ENCODE measurements around the gene SH3PXD2A. TPM values are rescaled to one million over a fixed set of nuclear protein-coding genes. Genes with fewer than 3 reads are reported as not detected.

The SH3PXD2A gene
- total and polyA plus RNA-seq, 10 of the 15 experiments (the other 5 are each of a cell fraction or from before 2014, with no cell fraction given), result 0.63 to 14.0 (median 4.4) TPM

GRCh38 chr10:103605359-103606096 lies 249.8 kb downstream of the SH3PXD2A start:
- intact Hi-C loops (cut with micrococcal nuclease; ENCODE audit: unreplicated experiment), result loop anchor here (1.0 kb wide), 1 partner anchor 81 kb away; no protein-coding TSS in a partner anchor
- no peak overlapping the region for H3K27ac ChIP-seq (ENCODE audit: control insufficient read depth, insufficient read depth)
- no peaks in the 10 kb centered on the region for H3K4me1 ChIP-seq (ENCODE audit: control insufficient read depth, insufficient read depth, low read length)
- 74% methylated on average over 12 of the region's 12 CpGs for WGBS (ENCODE audit: insufficient coverage, insufficient replicate concordance, low lambda C conversion rate, missing lambda C conversion rate)
- BruUV-seq (replicated peaks), result no TSS peak
- ChIA-PET SMC1A (ENCODE audit: uncharacterized antibody, unreplicated experiment) (interaction anchor here (1.1 to 2.1 kb wide), 3 partner anchors 74 to 84 kb away, joined by 4 to 19 read pairs (median 7); no protein-coding TSS in a partner anchor), CTCF (interaction anchor here (0.7 to 2.9 kb wide), 10 partner anchors 12 to 107 kb away, joined by 3 to 61 read pairs (median 4); no protein-coding TSS in a partner anchor), RAD21 (ENCODE audit: unreplicated experiment) (interaction anchor here (1.9 to 2.4 kb wide), 2 partner anchors 81 to 85 kb away, joined by 9 to 18 read pairs; no protein-coding TSS in a partner anchor), POLR2A (interaction anchor here (0.6 kb wide), 1 partner anchor 78 kb away, joined by 3 read pairs; no protein-coding TSS in a partner anchor)
- no peak overlapping the region for H2AFZ ChIP-seq (ENCODE audit: control insufficient read depth, low read depth, low read length)
- no peaks in the 10 kb centered on the region for H4K20me1 ChIP-seq (ENCODE audit: control insufficient read depth, insufficient read depth)
- H3K9ac ChIP-seq (ENCODE audit: control insufficient read depth, insufficient read depth, low read length), result no peak overlapping the region
- in situ Hi-C loops (cut with MboI), result loop anchor here (10.0 kb wide), 1 partner anchor 79 kb away; no protein-coding TSS in a partner anchor
- no peak overlapping the region for H3K4me3 ChIP-seq
- no peaks in the 10 kb centered on the region for H3K79me2 ChIP-seq (ENCODE audit: control insufficient read depth, insufficient read depth, low read length)
- no peak overlapping the region for H3K4me2 ChIP-seq (ENCODE audit: control insufficient read depth, insufficient read depth)
- no peaks in the 10 kb centered on the region for H3K9me3 ChIP-seq (replicated peaks; ENCODE audit: control insufficient read depth, insufficient read depth, low read length)
- peak; percentile 60 for TF ChIP-seq SMC3 (IDR thresholded peaks at IDR 0.05; ENCODE audit: borderline replicate concordance, low read length)
- no peak for TF ChIP-seq TAF1 (IDR thresholded peaks at IDR 0.05; ENCODE audit: borderline replicate concordance, low read depth, low read length)
- peak; percentile 61 for TF ChIP-seq RAD21 (IDR thresholded peaks at IDR 0.05; ENCODE audit: insufficient read depth, low read depth, low read length)
- TF ChIP-seq, protein P1, sequence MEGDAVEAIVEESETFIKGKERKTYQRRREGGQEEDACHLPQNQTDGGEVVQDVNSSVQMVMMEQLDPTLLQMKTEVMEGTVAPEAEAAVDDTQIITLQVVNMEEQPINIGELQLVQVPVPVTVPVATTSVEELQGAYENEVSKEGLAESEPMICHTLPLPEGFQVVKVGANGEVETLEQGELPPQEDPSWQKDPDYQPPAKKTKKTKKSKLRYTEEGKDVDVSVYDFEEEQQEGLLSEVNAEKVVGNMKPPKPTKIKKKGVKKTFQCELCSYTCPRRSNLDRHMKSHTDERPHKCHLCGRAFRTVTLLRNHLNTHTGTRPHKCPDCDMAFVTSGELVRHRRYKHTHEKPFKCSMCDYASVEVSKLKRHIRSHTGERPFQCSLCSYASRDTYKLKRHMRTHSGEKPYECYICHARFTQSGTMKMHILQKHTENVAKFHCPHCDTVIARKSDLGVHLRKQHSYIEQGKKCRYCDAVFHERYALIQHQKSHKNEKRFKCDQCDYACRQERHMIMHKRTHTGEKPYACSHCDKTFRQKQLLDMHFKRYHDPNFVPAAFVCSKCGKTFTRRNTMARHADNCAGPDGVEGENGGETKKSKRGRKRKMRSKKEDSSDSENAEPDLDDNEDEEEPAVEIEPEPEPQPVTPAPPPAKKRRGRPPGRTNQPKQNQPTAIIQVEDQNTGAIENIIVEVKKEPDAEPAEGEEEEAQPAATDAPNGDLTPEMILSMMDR (IDR thresholded peaks at IDR 0.05 in 2 of 3, conservative IDR thresholded peaks at IDR 0.05 in 1 of 3; ENCODE audit: control insufficient read depth in 2 of 3, extremely low read depth in 1 of 3, insufficient read depth in 1 of 3, low read depth in 3 of 3, low read length in 3 of 3), result peak; percentile 62 to 74 (median 66); a peak in 5 of 6 replicates
- peaks cover 8 to 11% of the 10 kb centered on the region in 2 experiments; a peak in 3 of 4 replicates for H3K36me3 ChIP-seq (ENCODE audit: control insufficient read depth in 2 of 2, insufficient read depth in 2 of 2, low read length in 1 of 2)
- ATAC-seq (peak; percentile 61), DNase-seq (ENCODE audit: low read depth, low spot score) (no peak), FAIRE-seq (peak; percentile 69)
- no peaks in the 10 kb centered on the region for H3K27me3 ChIP-seq (replicated peaks in 1 of 2; ENCODE audit: control insufficient read depth in 2 of 2, insufficient read depth in 2 of 2, low read length in 1 of 2)

All from GM12878 (cell line).